GM18861 (cell line): ENCODE results near the gene SENP2.
"Not testable (repeated sequence)": the region's sequence is repeated elsewhere in the genome, so short reads cannot be mapped to it uniquely, and the experiment has no call there.

Source experiments
- ATAC-seq: cut with Tn5 transposase; IDR thresholded peaks from one replicate; pipeline ENCODE4 v1.9.1; 2021; ENCODE audit not compliant: unreplicated experiment

SENP2 gene

GRCh38 chr3:185585518-185585858, 607 bp upstream of the SENP2 start:
- no peak for ATAC-seq

- no peak for ATAC-seq
Measured at GRCh38 chr3:185586686-185587039, 568 bp downstream of the SENP2 start.

GRCh38 chr3:185594073-185594472, 8.0 kb downstream of the SENP2 start:
- no peak for ATAC-seq

- ATAC-seq = no peak
Measured at GRCh38 chr3:185595526-185595925, 9.4 kb downstream of the SENP2 start.

GRCh38 chr3:185605566-185605965, 19.5 kb downstream of the SENP2 start:
- no peak for ATAC-seq

- ATAC-seq = no peak
Measured at GRCh38 chr3:185606196-185606595, 20.1 kb downstream of the SENP2 start.

GRCh38 chr3:185613016-185613415, 26.9 kb downstream of the SENP2 start:
- ATAC-seq = no peak

GRCh38 chr3:185623939-185624665, 38.0 kb downstream of the SENP2 start:
- ATAC-seq = no peak

- ATAC-seq = no peak
Measured at GRCh38 chr3:185625784-185626183, 39.7 kb downstream of the SENP2 start.

GRCh38 chr3:185629554-185630181, 43.6 kb downstream of the SENP2 start:
- no peak for ATAC-seq

- ATAC-seq = no peak
Measured at GRCh38 chr3:185630182-185630622, 44.1 kb downstream of the SENP2 start.

GRCh38 chr3:185631108-185631507, 45.0 kb downstream of the SENP2 start:
- ATAC-seq = no peak

GRCh38 chr3:185631508-185632206, 45.6 kb downstream of the SENP2 start:
- ATAC-seq = no peak

- no peak for ATAC-seq
Measured at GRCh38 chr3:185632996-185633395, 46.9 kb downstream of the SENP2 start.

- no peak for ATAC-seq
Measured at GRCh38 chr3:185637388-185637787, 51.3 kb downstream of the SENP2 start.

- ATAC-seq = not testable (repeated sequence)
Measured at GRCh38 chr3:185638651-185639050, 52.6 kb downstream of the SENP2 start.

- no peak for ATAC-seq
Measured at GRCh38 chr3:185639632-185640206, 53.6 kb downstream of the SENP2 start.

GRCh38 chr3:185640308-185640707, 54.2 kb downstream of the SENP2 start:
- no peak for ATAC-seq

GRCh38 chr3:185645191-185645590, 59.1 kb downstream of the SENP2 start:
- ATAC-seq = not testable (repeated sequence)

- no peak for ATAC-seq
Measured at GRCh38 chr3:185645596-185646381, 59.7 kb downstream of the SENP2 start.
